ENCODE measurements around the gene TSR3.

TSR3 gene

DNA sequence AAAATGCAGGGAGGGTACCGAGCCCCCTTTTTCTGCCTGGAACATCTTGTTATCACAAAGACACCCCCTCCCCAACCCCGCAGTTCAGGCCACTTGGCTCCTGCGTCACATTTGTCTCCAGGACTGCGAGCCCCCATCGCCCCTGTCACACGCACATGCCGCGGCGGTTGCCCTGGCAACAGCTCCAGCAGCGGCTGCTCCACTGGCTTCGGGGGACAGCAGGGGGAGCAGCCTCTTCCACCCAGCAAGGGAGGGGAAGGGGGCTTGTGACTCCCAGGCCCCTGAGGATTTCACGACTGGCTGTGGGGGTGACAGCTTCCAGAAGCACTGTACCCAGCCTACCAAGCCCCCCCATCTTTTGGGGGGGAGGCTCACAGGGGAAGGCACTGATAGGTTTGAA lies 15.7 kb downstream of the TSR3 start:
- H3K4me3 ChIP-seq (replicated peaks; ENCODE audit: low read depth, low read length) = no peak overlapping the region
- TF ChIP-seq, protein P1, sequence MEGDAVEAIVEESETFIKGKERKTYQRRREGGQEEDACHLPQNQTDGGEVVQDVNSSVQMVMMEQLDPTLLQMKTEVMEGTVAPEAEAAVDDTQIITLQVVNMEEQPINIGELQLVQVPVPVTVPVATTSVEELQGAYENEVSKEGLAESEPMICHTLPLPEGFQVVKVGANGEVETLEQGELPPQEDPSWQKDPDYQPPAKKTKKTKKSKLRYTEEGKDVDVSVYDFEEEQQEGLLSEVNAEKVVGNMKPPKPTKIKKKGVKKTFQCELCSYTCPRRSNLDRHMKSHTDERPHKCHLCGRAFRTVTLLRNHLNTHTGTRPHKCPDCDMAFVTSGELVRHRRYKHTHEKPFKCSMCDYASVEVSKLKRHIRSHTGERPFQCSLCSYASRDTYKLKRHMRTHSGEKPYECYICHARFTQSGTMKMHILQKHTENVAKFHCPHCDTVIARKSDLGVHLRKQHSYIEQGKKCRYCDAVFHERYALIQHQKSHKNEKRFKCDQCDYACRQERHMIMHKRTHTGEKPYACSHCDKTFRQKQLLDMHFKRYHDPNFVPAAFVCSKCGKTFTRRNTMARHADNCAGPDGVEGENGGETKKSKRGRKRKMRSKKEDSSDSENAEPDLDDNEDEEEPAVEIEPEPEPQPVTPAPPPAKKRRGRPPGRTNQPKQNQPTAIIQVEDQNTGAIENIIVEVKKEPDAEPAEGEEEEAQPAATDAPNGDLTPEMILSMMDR (IDR thresholded peaks at IDR 0.05; ENCODE audit: insufficient read depth, low read length, poor library complexity, severe bottlenecking) = peak; percentile 15
- no peaks in the 10 kb centered on the region for H3K36me3 ChIP-seq (ENCODE audit: control insufficient read depth, insufficient read depth, low read length)
- H3K27me3 ChIP-seq (replicated peaks; ENCODE audit: control insufficient read depth, insufficient read depth, low read length) = peaks cover 3% of the 10 kb centered on the region; the same call in 1 of the 2 replicates
- no peak for DNase-seq (ENCODE audit: extremely low read depth, insufficient read length)

DNA sequence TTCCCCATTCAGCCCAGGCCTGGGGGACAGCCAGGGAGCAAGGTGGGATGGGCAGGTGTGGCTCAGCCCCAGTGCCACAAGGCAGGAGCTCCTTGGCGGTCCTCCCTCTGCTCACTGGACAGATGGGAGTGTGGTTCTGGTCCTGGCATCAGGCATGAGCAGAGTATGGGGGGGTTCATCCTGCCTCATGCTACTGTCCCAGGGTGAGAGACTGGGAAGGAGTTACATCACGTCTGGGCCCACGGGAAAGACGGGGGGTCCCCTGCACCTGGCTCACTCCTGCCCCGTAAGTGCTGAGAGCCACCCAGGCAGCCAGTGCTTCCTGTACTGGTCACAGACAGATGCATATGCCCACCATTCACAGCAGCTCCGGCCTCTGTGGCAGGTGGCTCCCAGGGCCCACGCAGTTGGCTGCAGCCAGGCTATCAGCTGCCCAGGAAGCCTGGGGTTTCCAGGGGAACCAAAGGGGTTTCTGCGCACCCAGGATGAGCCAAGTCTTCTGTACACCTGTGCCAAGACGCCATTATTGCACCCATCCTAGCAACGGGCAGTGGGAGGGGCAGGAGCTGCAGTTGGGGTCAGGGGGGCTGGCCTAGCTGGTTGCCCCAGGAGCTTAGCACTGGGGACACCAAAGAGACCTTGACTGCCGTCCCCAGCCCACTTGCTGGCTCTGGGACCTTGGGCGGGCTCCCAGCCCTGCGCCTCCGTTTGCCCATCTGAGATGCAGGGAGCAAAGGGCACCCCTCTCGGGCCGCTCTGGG lies 16.3 kb downstream of the TSR3 start:
- H3K27me3 ChIP-seq (replicated peaks; ENCODE audit: control insufficient read depth, insufficient read depth, low read length) = peaks cover 3% of the 10 kb centered on the region; the same call in 1 of the 2 replicates
- TF ChIP-seq, protein P1 (IDR thresholded peaks at IDR 0.05; ENCODE audit: insufficient read depth, low read length, poor library complexity, severe bottlenecking) = no peak
- no peak overlapping the region for H3K4me3 ChIP-seq (replicated peaks; ENCODE audit: low read depth, low read length)
- H3K36me3 ChIP-seq (ENCODE audit: control insufficient read depth, insufficient read depth, low read length) = no peaks in the 10 kb centered on the region
- DNase-seq (ENCODE audit: extremely low read depth, insufficient read length) = no peak

DNA sequence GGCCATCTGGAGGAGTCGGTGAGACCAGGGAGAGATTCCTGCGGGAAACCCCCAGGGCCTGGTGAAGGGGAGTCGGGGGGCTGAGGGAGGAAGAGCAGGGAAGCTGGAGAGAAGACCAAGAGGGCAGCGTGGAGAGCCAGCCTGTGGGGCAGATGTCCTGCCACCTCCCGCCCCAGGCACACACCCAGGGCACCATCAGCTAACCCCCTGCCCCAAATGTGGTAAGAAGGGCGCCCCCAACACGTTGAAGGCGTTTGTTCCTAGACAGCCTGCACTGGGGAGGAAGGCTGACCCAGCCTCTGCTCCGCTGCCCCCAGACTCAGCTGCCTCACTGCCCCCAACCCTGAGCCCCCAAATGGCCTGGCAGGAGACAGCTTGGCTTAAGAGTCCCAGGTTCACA lies 16.9 kb downstream of the TSR3 start:
- no peak for DNase-seq (ENCODE audit: extremely low read depth, insufficient read length)
- Histone ChIP-seq H3K36me3 (ENCODE audit: control insufficient read depth, insufficient read depth, low read length) (no peaks in the 10 kb centered on the region), H3K27me3 (replicated peaks; ENCODE audit: control insufficient read depth, insufficient read depth, low read length) (peaks cover 3% of the 10 kb centered on the region; the same call in 1 of the 2 replicates), H3K4me3 (replicated peaks; ENCODE audit: low read depth, low read length) (no peak overlapping the region)
- TF ChIP-seq, protein P1 (IDR thresholded peaks at IDR 0.05; ENCODE audit: insufficient read depth, low read length, poor library complexity, severe bottlenecking) = no peak

DNA sequence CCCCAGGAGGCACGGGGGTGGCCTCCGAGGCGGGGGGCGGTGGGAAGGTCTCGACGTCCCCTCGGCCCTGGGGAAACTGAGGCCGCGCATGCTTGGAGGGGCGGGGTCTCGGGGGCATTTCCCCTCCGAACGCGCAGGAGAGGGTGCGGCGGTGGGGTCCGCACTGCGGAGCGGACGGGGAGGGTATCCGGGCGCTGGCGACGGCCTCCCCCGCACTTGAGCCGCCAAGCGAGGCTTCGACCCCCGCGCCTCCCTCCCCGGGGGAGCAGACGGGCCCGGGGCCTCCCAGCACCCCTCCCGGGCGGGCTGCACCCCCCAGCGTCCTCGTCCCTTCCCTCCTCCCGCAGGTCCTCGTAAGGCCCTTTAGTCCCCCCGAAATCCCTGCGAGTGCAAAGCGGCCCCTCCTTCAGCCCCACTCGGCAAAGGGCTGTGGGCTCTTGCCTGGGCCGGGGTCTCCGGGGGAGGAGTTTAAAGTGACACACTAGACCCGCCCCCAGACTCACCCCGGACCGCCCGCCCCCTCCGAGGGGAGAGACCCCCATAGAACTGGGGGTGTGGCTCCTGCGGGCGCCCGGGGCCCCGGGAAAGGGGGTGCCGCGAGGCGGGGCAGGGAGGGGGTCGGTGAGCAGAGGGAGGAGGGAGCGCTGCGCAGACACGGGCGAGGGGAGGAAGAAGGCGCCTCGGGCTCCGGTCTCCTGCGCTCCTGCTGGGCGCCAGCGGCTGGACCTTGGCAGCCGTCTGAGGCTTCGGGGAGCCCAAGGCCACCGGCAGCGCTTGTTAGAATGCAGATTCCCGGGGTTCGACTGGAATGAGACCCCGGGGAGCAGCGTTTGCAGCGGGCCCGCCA lies 17.6 kb downstream of the TSR3 start:
- Histone ChIP-seq H3K4me3 (replicated peaks; ENCODE audit: low read depth, low read length) (no peak overlapping the region), H3K27me3 (replicated peaks; ENCODE audit: control insufficient read depth, insufficient read depth, low read length) (peaks cover 3% of the 10 kb centered on the region; the same call in 1 of the 2 replicates), H3K36me3 (ENCODE audit: control insufficient read depth, insufficient read depth, low read length) (no peaks in the 10 kb centered on the region)
- no peak for DNase-seq (ENCODE audit: extremely low read depth, insufficient read length)
- TF ChIP-seq, protein P1 (IDR thresholded peaks at IDR 0.05; ENCODE audit: insufficient read depth, low read length, poor library complexity, severe bottlenecking) = no peak

DNA sequence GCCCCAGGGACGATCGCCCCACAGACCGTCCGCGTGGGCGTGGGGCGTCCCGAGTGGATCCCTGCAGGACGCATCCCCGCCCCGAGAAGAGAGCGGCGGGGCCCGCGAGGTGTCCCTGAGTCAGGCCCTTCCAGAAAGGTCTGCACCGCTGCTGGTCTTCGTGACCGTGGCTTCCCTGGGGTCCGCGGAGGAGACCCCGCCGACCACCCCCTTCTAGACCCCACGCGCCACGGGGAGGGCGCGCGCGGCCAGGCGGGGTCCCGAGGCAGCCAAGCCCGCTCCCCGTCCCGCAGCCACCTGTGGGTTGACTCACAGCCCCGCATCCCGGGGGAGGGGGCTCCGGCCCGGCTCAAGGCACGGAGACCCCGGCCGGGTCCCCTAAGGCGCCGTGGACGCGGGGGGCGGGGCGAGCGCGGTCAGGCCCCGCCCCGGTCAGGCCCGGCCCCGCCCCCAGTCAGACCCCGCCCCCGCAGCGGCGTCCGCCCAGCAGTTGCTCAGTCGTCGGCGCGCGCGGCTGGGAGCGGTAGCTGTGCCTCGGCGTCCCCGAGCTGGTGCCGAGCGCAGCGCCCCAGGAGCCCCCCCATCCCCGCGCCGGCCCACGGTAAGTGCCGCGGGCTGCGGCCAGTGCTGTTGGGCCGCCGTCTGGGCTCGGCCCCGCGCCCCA lies 18.4 kb downstream of the TSR3 start, which contains the start of gene BAIAP3:
Gene BAIAP3, plus strand, starts transcription at position 497 of the 664 bp plus-strand sequence. CDS start 4,905 bp downstream, outside the sequence.
- no peak within 1 kb of the TSS for H3K4me3 ChIP-seq (replicated peaks; ENCODE audit: low read depth, low read length)
- H3K27me3 ChIP-seq (replicated peaks; ENCODE audit: control insufficient read depth, insufficient read depth, low read length) = peaks cover 3% of the 10 kb centered on the region; the same call in 1 of the 2 replicates
- TF ChIP-seq, protein P1 (IDR thresholded peaks at IDR 0.05; ENCODE audit: insufficient read depth, low read length, poor library complexity, severe bottlenecking) = no peak

More for the DNA sequence above, 18.4 kb downstream of the TSR3 start, which contains the start of gene BAIAP3:
- DNase-seq (ENCODE audit: extremely low read depth, insufficient read length) = no peak
- no peaks in the 10 kb centered on the region for H3K36me3 ChIP-seq (ENCODE audit: control insufficient read depth, insufficient read depth, low read length)

Measured in GM06990 (cell line).